Sigmoid colon (tissue), 4 donors: ENCODE results near the gene SELENOI.
A peak's percentile ranks its signal among the peaks of the same experiment; 100 is the strongest.

Experiments
- POLR2AphosphoS5 ChIP-seq, 4 donors: sonication (generic); formaldehyde crosslinking; IDR thresholded peaks; one replicate each; pipeline ENCODE4 v1.6.1; 2017; ENCODE audit warnings: antibody characterized with exemption in 4 of 4
- TF ChIP-seq, protein P1 (sequence below), 4 experiments: fragments of 450-650 bp in 3 of 4; fragments of 200-600 bp in 1 of 4; IDR thresholded peaks; one replicate each; pipeline ENCODE4 v1.5.1; 2016 to 2019; ENCODE audit warnings: antibody characterized with exemption in 4 of 4, mild to moderate bottlenecking in 3 of 4, moderate library complexity in 2 of 4

DNA sequence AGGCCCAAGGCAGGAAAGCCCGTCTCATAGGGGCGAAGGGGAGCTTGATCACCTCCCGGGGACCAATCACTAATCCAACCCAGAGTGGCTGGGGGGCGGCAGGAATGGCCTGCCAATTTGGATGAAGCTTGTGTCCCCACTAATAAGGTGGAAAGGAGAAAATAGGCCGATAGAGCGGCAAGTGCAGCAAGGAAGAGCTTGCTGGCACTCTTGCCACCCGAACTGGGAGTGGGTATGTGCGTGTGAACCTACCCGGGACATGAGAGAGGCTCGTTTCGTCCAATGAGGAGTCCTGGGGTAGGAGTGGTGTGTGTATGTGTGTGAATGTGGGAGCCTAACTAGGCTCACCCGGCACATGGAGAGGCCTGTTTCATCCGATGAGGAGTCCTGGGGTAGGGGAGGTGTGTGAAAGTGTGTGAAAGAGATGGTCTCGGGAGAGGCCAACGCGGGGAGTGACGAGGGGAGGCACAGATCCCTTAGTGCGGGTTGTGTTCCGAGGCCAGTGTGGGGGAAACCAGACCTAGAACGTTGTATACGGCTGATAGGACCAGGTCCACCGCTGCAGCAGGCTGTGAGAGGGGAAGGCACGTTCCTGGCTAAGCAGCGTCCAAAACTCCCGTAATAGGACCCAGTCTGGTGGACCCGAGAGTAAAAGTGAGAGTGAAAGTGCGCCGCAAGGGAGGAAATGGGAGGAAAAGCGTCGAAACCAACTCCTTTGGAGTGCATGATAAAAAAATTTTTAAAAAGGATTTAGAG is 47.1 kb upstream of the SELENOI start:
- TF ChIP-seq, protein P1, sequence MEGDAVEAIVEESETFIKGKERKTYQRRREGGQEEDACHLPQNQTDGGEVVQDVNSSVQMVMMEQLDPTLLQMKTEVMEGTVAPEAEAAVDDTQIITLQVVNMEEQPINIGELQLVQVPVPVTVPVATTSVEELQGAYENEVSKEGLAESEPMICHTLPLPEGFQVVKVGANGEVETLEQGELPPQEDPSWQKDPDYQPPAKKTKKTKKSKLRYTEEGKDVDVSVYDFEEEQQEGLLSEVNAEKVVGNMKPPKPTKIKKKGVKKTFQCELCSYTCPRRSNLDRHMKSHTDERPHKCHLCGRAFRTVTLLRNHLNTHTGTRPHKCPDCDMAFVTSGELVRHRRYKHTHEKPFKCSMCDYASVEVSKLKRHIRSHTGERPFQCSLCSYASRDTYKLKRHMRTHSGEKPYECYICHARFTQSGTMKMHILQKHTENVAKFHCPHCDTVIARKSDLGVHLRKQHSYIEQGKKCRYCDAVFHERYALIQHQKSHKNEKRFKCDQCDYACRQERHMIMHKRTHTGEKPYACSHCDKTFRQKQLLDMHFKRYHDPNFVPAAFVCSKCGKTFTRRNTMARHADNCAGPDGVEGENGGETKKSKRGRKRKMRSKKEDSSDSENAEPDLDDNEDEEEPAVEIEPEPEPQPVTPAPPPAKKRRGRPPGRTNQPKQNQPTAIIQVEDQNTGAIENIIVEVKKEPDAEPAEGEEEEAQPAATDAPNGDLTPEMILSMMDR (IDR thresholded peaks at IDR 0.05), result no peak
- TF ChIP-seq POLR2AphosphoS5 (IDR thresholded peaks at IDR 0.05), result peak in 2 of 4 donors; percentile 36 to 41
